ENCODE results near the gene PLCB1.

Gene PLCB1

GRCh38 chr20:8690074-8690473 is 558.0 kb downstream of the PLCB1 start:
- no peak for DNase-seq (ENCODE audit: low read depth, low spot score)
- Histone ChIP-seq H3K36me3 (ENCODE audit: insufficient read depth, low read length) (no peaks in the 10 kb centered on the region), H3K9me3 (ENCODE audit: low read depth, low read length) (no peaks in the 10 kb centered on the region), H3K27ac (no peak overlapping the region), H3K9ac (ENCODE audit: insufficient read length) (no peak overlapping the region), H3K4me3 (no peak overlapping the region)
- TF ChIP-seq POLR2AphosphoS5 (IDR thresholded peaks at IDR 0.05; ENCODE audit: borderline replicate concordance, low read depth, low read length) (no peak), FOXP2 (optimal IDR thresholded peaks at IDR 0.05; ENCODE audit: control extremely low read depth, extremely low read length, insufficient read depth) (no peak), EZH2 (IDR thresholded peaks at IDR 0.05) (no peak)

- Histone ChIP-seq H3K36me3 (ENCODE audit: insufficient read depth, low read length) (no peaks in the 10 kb centered on the region), H3K9ac (ENCODE audit: insufficient read length) (no peak overlapping the region), H3K27ac (no peak overlapping the region), H3K4me3 (no peak overlapping the region), H3K9me3 (ENCODE audit: low read depth, low read length) (no peaks in the 10 kb centered on the region)
- DNase-seq (ENCODE audit: low read depth, low spot score): no peak
- TF ChIP-seq FOXP2 (optimal IDR thresholded peaks at IDR 0.05; ENCODE audit: control extremely low read depth, extremely low read length, insufficient read depth): no peak
- TF ChIP-seq POLR2AphosphoS5 (IDR thresholded peaks at IDR 0.05; ENCODE audit: borderline replicate concordance, low read depth, low read length): no peak
- no peak for TF ChIP-seq EZH2 (IDR thresholded peaks at IDR 0.05)
Observed at GRCh38 chr20:8693709-8694108, 561.6 kb downstream of the PLCB1 start.

GRCh38 chr20:8700756-8701155 is 568.7 kb downstream of the PLCB1 start:
- DNase-seq (ENCODE audit: low read depth, low spot score): no peak
- no peaks in the 10 kb centered on the region for H3K9me3 ChIP-seq (ENCODE audit: low read depth, low read length)
- H3K36me3 ChIP-seq (ENCODE audit: insufficient read depth, low read length): no peaks in the 10 kb centered on the region
- H3K4me3 ChIP-seq: no peak overlapping the region
- H3K9ac ChIP-seq (ENCODE audit: insufficient read length): no peak overlapping the region
- TF ChIP-seq FOXP2 (optimal IDR thresholded peaks at IDR 0.05; ENCODE audit: control extremely low read depth, extremely low read length, insufficient read depth) (no peak), EZH2 (IDR thresholded peaks at IDR 0.05) (no peak), POLR2AphosphoS5 (IDR thresholded peaks at IDR 0.05; ENCODE audit: borderline replicate concordance, low read depth, low read length) (no peak)
- no peak overlapping the region for H3K27ac ChIP-seq

DNA sequence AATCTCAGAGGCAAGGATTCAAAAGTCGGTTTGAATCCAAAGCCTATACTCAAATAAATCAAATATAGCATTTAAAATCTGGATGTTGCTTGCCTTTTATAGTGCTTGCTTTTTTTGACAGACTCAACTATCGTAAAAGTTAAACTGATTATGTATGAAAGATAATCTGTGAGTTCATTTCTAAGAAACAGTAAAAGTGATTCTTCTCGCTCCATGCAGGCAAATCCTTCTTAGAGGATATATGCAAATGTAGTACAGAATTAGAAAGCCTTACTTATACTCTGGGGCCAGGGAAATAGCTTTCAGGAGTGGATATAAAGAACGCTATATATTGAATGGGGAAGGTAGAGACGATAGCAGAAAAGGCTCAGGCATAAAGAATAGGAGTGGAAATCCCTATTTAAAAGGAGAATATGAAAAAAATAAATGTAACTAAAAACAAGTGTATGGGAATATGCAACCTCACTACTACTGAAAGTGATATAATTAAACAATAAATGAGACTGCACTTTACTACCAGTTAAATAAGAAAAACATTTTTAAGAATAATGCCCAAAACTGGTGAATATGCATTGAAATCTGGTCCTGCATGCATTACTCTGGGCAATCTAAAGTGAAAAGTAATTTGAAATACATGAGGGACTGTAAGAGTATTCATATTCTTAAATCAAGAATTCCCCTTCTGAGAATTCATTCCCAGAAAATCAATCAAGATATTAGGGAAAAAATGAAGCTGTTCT is 575.1 kb downstream of the PLCB1 start:
- no peaks in the 10 kb centered on the region for H3K9me3 ChIP-seq (ENCODE audit: low read depth, low read length)
- no peak for TF ChIP-seq POLR2AphosphoS5 (IDR thresholded peaks at IDR 0.05; ENCODE audit: borderline replicate concordance, low read depth, low read length)
- no peak for TF ChIP-seq FOXP2 (optimal IDR thresholded peaks at IDR 0.05; ENCODE audit: control extremely low read depth, extremely low read length, insufficient read depth)
- TF ChIP-seq EZH2 (IDR thresholded peaks at IDR 0.05): no peak
- no peaks in the 10 kb centered on the region for H3K36me3 ChIP-seq (ENCODE audit: insufficient read depth, low read length)
- no peak overlapping the region for H3K27ac ChIP-seq
- no peak overlapping the region for H3K9ac ChIP-seq (ENCODE audit: insufficient read length)
- no peak for DNase-seq (ENCODE audit: low read depth, low spot score)
- H3K4me3 ChIP-seq: no peak overlapping the region

GRCh38 chr20:8709627-8710026 is 577.6 kb downstream of the PLCB1 start:
- Histone ChIP-seq H3K9ac (ENCODE audit: insufficient read length) (no peak overlapping the region), H3K36me3 (ENCODE audit: insufficient read depth, low read length) (no peaks in the 10 kb centered on the region), H3K27ac (no peak overlapping the region), H3K4me3 (no peak overlapping the region), H3K9me3 (ENCODE audit: low read depth, low read length) (no peaks in the 10 kb centered on the region)
- TF ChIP-seq EZH2 (IDR thresholded peaks at IDR 0.05) (no peak), FOXP2 (optimal IDR thresholded peaks at IDR 0.05; ENCODE audit: control extremely low read depth, extremely low read length, insufficient read depth) (no peak), POLR2AphosphoS5 (IDR thresholded peaks at IDR 0.05; ENCODE audit: borderline replicate concordance, low read depth, low read length) (no peak)
- DNase-seq (ENCODE audit: low read depth, low spot score): no peak

DNA sequence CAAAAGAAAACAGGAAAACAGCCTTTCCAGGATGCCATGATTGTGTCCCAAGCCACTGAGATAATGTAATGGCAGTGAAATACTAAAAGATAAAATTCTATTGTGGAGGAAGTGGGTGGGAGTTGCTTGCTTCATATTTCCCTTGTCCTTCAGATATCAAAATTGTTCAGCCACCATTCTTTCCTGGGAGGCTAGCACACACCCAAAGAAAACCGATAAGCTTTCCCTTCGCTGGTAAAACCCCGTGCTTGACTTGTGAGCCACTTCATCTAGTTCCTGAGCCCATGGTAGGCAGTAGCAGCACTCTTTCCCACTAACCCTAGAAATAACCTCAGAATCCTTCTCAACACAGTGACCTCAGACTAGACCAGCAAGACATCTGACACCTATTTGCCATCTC is 579.4 kb downstream of the PLCB1 start:
- no peak overlapping the region for H3K9ac ChIP-seq (ENCODE audit: insufficient read length)
- no peak overlapping the region for H3K27ac ChIP-seq
- H3K36me3 ChIP-seq (ENCODE audit: insufficient read depth, low read length): no peaks in the 10 kb centered on the region
- no peaks in the 10 kb centered on the region for H3K9me3 ChIP-seq (ENCODE audit: low read depth, low read length)
- H3K4me3 ChIP-seq: no peak overlapping the region
- TF ChIP-seq EZH2 (IDR thresholded peaks at IDR 0.05): no peak
- no peak for TF ChIP-seq POLR2AphosphoS5 (IDR thresholded peaks at IDR 0.05; ENCODE audit: borderline replicate concordance, low read depth, low read length)
- no peak for TF ChIP-seq FOXP2 (optimal IDR thresholded peaks at IDR 0.05; ENCODE audit: control extremely low read depth, extremely low read length, insufficient read depth)
- no peak for DNase-seq (ENCODE audit: low read depth, low spot score)

DNA sequence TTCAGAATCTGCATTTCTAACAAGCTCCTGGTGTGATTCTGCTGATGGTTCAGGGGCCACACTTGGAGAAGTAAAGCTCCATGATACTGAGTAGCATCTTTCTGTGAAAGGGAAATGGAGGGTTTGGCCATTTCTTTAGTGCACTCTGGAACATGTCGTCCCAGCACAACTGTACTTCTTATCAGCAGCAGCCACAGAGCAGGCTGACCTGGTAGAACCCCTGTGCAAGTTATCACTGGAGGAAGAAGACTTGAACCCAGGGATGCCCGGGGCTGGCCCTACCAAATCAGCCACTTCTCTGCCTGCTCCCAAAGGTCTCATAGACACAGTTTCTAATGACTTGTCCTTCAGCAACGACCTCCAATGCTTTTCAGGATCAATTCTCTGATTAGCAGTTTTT is 582.1 kb downstream of the PLCB1 start:
- Histone ChIP-seq H3K9ac (ENCODE audit: insufficient read length) (no peak overlapping the region), H3K9me3 (ENCODE audit: low read depth, low read length) (no peaks in the 10 kb centered on the region), H3K4me3 (no peak overlapping the region), H3K36me3 (ENCODE audit: insufficient read depth, low read length) (no peaks in the 10 kb centered on the region), H3K27ac (no peak overlapping the region)
- no peak for DNase-seq (ENCODE audit: low read depth, low spot score)
- TF ChIP-seq POLR2AphosphoS5 (IDR thresholded peaks at IDR 0.05; ENCODE audit: borderline replicate concordance, low read depth, low read length) (no peak), EZH2 (IDR thresholded peaks at IDR 0.05) (no peak), FOXP2 (optimal IDR thresholded peaks at IDR 0.05; ENCODE audit: control extremely low read depth, extremely low read length, insufficient read depth) (no peak)

DNA sequence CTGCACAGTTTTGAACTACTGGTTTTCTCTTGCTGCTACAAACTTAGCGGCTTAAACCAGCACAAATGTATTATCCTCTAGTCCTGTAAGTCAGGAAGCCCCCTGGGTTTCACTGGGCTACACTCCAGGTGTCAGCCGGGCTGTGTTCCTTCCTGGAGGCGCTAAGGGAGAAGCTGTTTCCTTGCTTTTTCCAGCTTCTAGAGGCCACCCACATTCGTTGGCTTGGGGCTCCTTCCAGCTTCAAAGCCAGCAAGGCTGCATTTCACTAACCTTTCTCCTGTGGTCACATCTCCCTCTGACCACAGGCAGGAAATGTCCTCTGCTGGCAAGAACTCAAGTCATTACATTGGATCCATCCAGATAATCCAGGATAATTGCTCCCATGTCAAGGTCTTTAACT is 586.2 kb downstream of the PLCB1 start:
- no peak overlapping the region for H3K4me3 ChIP-seq
- H3K9ac ChIP-seq (ENCODE audit: insufficient read length): no peak overlapping the region
- TF ChIP-seq POLR2AphosphoS5 (IDR thresholded peaks at IDR 0.05; ENCODE audit: borderline replicate concordance, low read depth, low read length) (no peak), EZH2 (IDR thresholded peaks at IDR 0.05) (no peak), FOXP2 (optimal IDR thresholded peaks at IDR 0.05; ENCODE audit: control extremely low read depth, extremely low read length, insufficient read depth) (no peak)
- no peaks in the 10 kb centered on the region for H3K36me3 ChIP-seq (ENCODE audit: insufficient read depth, low read length)
- no peaks in the 10 kb centered on the region for H3K9me3 ChIP-seq (ENCODE audit: low read depth, low read length)
- DNase-seq (ENCODE audit: low read depth, low spot score): no peak
- H3K27ac ChIP-seq: no peak overlapping the region

DNA sequence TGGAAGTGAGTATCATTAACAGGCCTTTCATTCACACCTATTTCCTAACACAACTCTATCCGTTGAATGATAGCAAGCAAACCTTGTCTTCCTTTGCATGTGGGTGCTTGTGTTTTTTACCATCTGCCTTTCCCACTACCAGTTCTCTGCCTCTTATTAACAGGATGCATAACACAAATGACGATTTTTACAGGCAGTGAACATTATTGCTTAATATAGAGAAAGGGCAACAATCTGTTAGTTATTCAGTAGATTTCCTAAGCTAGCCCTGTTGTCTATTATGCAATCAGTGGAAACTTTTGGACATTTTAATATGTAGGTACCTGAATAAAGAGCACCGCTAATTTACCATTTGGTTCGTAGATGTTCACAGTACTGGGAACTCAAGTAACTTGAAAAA is 588.0 kb downstream of the PLCB1 start:
- no peaks in the 10 kb centered on the region for H3K36me3 ChIP-seq (ENCODE audit: insufficient read depth, low read length)
- H3K9me3 ChIP-seq (ENCODE audit: low read depth, low read length): no peaks in the 10 kb centered on the region
- DNase-seq (ENCODE audit: low read depth, low spot score): no peak
- no peak overlapping the region for H3K27ac ChIP-seq
- no peak overlapping the region for H3K9ac ChIP-seq (ENCODE audit: insufficient read length)
- no peak for TF ChIP-seq EZH2 (IDR thresholded peaks at IDR 0.05)
- TF ChIP-seq POLR2AphosphoS5 (IDR thresholded peaks at IDR 0.05; ENCODE audit: borderline replicate concordance, low read depth, low read length): no peak
- TF ChIP-seq FOXP2 (optimal IDR thresholded peaks at IDR 0.05; ENCODE audit: control extremely low read depth, extremely low read length, insufficient read depth): no peak
- no peak overlapping the region for H3K4me3 ChIP-seq

All from SK-N-MC (cell line).